ENCODE results near the gene FLYWCH2.
"Not testable (repeated sequence)": the region's sequence is repeated elsewhere in the genome, so short reads cannot be mapped to it uniquely, and the experiment has no call there.

Gene FLYWCH2

DNA sequence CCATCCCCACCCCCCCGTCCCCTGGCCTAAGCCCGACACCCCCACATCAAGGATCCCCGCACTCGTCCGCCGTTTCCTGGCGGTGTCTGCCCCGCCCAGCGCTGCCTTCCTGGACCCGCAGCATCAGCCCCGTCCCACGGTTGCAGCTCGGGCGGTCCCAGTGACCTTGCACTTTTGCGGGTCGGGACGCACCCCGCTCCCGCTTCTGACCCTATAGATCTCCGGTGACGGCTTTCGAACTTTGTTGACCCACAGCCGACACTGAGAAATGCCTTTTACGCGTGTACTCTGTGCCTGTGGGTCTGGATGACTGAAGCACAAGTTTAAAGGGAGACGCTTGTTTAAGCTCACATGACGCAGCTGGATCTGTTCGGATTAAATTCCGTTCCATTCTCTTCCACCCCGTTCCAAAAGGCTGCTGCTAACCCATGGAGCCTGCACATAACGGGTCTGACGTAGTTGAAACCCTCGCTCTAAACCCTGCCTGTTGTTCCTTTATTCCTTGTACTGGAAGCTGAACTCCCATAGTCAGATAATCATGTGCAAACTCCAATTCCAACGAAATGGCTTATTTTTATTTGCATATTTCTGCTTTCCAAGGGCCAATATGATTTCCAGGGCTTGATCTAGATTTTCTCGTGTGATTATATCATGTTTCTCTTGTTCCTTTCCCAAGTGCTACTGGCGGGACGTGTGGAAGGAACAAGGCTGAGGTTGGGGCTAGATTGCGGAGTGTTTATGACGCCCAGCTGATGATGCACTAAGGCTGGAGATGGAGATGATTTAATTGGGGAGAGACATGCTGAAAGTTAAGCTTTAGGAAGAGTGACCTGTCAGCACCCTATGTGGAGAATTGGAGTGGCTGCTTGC is 29.6 kb downstream of the FLYWCH2 start:
- DNase-seq (ENCODE audit: low read depth, low spot score), result peak; percentile 43

DNA sequence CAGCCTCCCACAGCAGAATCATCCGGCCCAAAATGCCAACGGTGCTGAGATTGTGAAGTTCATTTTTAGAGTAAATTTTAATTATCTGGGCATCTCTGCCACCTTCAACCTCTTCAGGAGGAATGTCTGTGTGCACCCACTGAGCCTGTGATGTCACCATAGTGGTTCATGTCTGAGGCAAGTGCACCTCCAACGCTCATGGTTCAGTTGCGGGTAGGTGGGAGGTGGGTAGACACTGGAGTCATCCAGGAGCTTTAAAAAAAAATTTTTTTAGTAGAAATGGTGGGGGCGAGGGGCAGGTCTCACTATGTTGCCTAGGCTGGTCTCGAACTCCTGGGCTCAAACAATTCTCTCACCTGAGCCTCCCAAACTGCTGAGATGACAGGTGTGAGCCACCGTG is 30.6 kb downstream of the FLYWCH2 start:
- DNase-seq (ENCODE audit: low read depth, low spot score), result no peak

DNA sequence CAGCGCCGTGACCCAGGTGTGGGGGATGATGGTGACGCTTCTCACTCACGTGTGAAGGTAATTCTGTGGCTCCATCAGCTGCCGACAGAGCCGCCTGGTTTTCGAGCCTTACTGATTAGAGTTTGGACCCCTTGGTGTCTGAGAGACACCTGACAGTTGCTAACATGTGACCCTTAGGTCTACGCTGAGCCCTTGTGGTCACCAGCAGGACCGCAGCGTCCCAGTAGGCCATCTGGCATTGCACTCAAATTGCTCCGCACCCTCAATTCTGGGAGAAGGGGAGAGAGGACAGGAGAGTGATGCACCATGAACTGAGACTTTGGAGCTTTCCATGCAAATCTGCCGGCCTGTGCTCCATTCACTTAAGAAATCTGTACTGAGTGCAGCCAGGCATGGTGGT is 31.2 kb downstream of the FLYWCH2 start:
- DNase-seq (ENCODE audit: low read depth, low spot score), result no peak

DNA sequence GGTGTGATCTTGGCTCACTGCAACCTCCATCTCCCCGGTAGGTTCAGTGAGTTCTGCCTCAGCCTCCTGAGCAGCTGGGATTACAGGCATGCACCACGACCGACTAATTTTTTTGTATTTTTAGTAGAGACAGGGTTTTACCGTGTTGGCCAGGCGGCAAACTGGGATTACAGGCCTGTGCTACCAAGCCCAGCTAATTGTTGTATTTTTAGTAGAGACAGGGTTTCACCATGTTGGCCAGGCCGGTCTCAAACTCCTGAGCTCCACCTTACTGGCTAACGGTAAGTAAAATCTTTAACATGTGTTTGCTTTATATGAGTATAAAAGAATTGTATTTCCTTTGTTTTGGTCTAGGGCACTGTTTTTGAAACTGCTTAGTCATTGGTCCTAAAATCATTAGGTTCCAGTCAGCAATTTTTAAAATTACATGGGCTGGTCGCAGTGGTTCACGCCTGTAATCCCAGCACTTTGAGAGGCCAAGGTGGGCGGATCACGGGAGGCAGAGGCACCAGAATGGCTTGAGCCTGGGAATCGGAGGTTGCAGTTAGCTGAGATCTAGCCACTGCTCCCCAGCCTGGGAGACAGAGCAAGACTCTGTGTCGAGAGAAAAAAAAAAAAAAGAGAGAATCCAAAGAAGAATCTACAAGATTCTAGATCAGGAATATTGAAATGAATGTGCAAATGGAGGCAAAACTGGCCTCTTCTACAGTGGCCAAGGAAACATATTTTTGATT is 32.3 kb downstream of the FLYWCH2 start:
- no peak for DNase-seq (ENCODE audit: low read depth, low spot score)

DNA sequence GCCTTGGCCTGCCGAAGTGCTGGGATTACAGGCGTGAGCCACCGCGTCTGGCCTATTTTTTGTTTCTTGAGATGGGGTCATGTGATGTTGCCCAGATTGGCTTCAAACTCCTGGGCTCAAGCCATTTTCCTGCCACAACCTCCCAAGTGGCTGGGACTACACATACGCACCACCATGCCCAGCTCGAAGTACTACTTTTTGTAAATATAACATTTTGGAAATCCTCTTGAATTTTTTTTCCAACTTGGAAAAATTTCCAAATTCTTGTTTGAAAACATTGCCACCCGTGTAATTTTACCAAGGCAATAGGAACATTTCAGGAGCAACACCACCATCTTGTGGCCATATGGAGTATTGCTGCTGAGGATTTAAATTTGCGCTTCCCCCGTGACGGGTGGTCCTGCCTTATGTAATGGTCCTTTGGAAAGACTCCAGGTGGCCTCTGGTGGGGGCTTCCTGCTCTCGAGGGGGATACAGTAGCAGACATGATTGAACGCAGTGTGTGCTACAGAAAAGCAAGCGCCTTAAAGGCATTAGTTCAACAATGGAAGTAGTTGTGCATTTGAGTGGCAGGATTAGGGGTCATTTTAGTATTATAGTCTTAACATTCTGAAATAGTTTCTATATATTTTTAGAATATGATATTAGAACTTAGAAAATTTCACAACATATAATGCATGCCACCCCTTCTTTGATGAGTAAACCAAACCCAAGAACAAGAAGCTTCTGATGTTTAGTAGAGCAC is 36.7 kb downstream of the FLYWCH2 start:
- DNase-seq (ENCODE audit: low read depth, low spot score), result no peak

DNA sequence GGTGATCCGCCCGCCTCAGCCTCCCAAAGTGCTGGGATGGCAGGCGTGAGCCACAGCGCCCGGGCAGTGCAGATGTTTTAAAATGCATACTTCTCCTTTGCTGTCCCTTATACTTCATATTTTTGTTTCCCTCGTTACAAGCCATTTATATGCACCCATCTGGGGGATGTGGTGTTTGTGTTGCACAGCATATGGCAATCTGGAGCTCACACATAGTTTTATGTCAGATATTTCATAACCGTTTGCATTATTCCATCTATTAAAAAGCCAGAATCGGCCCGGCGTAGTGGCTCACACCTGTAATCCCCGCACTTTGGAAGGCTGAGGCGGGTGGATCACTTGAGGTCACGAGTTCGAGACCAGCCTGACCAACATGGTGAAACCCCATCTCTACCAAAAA is 40.5 kb downstream of the FLYWCH2 start:
- DNase-seq (ENCODE audit: low read depth, low spot score), result no peak

DNA sequence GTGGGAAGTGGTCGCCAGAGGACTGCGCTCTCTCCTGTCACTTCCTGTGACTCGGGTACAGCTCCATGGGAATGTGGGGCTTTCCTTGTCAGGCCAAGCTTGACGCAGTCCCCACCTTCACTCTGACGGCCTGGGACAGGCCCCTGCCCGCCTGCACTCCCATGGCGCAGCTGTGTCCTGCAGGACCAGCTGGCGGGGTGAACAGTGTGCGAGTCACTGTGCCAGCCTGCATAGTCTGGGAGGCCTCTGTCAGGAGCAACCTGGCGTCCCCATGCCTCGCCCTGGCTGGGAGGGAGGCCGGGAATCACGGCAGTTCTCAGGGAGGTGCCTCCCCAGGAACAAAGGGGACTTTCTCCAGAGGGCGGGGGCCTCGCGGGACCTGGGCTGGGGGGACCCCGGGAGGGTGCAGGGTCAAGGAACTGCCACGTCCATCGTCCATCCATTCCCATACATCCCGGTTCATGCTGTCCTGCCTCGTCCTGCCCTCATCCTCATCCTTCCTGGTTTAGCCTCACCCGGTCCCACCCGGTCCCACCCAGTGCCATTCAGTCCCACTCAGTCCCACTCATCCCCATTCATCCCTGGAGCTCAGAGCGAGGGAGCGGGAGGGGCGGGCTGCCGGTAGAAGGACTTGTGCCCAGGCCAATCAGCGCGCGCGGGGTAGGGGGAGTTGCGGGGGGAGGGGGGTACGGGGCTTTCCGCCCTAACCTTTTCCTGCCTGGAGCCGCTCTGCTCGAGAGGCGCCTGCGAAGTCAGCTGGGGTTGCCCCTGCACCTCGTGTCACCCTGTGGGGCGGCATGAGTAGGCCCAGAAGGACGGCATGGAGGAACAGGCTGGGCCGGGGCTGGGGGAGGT is 42.1 kb downstream of the FLYWCH2 start:
- no peak for DNase-seq (ENCODE audit: low read depth, low spot score)

DNA sequence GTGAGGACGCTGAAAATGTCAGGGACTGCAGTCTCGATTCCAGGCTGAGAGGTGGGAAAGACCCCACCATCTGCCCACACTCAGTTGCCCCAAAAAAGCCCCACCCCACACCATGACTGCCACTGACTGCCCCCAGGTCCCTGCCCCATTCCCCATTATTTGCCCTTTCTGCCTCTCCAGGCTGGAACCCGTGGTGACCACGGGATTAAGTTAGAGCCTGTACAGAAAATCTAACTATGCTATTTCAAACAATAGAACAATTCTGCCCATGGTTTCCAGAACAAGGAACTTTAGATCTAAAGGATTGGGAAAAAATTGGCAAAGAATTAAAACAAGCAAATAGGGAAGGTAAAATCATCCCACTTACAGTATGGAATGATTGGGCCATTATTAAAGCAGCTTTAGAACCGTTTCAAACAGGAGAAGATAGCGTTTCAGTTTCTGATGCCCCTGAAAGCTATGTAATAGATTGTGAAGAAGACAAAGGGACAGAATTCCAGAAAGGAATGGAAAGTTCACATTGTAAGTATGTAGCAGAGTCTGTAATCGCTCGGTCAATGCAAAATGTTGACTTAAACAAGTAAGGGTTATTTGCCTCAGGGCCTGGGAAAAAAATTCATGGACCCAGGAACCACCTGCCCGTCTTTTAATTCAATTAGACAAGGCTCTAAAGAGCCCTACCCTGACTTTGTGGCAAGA is 43.1 kb downstream of the FLYWCH2 start:
- DNase-seq (ENCODE audit: low read depth, low spot score), result no peak

DNA sequence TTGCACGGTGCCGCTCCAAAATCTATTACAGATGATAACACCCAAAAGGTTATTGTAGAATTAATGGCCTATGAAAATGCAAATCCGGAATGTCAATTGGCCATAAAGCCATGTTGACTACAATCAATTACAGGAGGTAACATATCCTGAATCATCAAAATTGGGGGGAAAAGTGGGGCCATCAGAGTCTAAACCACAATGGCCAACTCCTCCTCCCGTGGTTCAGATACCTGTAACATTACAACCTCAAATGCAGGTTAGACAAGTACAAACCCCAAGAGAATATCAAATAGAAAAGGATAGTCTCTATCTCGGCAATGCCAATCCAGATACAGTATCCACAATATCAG is 43.6 kb downstream of the FLYWCH2 start:
- no peak for DNase-seq (ENCODE audit: low read depth, low spot score)

DNA sequence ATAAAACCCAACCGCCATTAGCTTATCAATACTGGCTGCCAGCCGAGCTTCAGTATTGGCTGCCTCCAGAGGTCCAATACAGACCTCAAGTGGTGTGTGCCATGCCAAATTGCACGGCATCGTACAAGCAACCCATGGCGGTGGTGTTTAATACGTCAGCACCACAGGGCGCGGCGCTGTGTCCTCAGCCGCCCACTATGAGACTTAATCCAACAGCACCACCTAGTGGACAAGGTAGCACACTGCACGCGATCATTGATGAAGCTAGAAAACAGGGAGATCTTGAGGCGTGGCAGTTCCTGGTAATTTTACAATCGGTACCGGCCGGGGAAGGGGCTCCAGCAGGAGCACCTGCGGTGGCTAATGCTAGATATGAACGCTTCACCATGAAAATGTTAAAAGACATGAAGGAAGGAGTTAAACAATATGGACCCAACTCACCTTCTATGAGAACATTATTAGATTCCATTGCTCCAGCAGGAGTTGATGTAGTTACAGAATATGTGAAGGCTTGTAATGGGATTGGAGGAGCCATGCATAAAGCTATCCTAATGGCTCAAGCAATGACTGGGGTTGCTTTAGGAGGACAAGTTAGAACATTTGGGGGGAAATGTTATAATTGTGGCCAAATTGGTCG is 44.1 kb downstream of the FLYWCH2 start:
- DNase-seq (ENCODE audit: low read depth, low spot score), result peak; percentile 57

DNA sequence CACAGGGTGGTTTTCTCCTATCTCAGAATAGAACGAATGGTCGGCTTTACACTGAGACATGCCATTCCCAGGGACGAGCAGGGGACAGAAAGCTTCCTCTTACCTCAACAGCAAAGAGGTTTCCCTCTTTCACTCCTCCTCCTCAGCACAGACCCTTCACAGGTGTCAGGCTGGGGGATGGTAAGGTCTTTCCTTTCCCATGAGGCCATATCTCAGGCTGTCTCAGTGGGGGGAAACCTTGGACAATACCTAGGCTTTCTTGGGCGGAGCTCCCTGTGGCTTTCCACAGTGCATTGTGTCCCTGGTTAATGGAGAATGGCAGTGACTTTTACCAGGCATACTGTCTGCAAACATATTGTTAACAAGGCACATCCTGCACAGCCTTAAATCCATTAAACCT is 45.1 kb downstream of the FLYWCH2 start:
- not testable (repeated sequence) for DNase-seq (ENCODE audit: low read depth, low spot score)

DNA sequence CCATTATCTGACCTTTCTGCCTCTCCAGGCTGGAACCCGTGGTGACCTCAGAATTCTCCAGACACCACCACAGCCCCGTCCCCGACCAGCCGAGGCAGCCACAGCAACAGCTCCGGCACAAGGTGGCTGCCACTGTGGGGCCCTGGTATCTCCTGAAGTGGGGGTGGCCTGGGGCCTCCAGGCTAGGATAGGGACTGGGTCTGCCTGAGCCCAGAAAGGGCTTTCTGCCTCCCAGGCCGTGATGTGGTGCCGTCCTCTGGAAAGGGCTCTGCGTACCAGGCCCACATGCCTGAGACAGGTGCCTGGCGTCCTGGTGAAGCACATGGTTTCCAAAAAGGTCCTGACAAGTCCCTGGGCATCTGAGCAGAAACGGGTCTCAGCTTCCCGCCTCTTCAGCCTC is 45.8 kb downstream of the FLYWCH2 start:
- DNase-seq (ENCODE audit: low read depth, low spot score), result no peak

DNA sequence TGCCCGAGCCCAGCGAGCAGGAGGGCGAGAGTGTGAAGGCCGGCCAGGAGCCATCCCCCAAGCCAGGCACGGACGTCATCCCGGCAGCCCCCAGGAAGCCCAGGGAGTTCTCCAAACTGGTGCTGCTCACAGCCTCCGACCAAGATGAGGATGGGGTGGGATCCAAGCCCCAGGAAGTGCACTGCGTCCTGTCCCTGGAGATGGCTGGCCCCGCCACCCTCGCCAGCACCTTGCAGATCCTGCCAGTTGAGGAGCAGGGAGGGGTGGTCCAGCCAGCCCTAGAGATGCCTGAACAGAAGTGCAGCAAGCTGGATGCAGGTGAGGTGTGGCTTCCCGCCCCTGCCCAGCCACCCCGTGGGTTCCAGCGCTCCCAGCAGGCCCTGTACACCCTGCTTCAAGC is 46.7 kb downstream of the FLYWCH2 start:
- DNase-seq (ENCODE audit: low read depth, low spot score), result no peak

DNA sequence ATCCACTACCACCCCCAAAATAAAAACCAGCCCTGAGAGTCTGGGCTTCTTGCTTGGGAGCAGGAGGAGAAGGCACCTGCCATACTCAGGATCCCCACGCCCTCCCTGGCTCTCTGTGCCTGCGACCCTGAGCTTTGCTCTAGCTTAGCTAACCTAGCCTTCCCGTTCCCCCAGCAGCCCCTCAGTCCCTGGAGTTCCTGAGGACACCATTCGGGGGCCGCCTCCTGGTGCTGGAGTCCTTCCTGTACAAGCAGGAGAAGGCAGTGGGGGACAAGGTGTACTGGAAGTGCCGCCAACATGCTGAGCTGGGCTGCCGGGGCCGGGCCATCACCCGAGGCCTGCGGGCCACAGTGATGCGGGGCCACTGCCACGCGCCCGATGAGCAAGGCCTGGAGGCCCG is 47.2 kb downstream of the FLYWCH2 start:
- DNase-seq (ENCODE audit: low read depth, low spot score), result no peak

DNA sequence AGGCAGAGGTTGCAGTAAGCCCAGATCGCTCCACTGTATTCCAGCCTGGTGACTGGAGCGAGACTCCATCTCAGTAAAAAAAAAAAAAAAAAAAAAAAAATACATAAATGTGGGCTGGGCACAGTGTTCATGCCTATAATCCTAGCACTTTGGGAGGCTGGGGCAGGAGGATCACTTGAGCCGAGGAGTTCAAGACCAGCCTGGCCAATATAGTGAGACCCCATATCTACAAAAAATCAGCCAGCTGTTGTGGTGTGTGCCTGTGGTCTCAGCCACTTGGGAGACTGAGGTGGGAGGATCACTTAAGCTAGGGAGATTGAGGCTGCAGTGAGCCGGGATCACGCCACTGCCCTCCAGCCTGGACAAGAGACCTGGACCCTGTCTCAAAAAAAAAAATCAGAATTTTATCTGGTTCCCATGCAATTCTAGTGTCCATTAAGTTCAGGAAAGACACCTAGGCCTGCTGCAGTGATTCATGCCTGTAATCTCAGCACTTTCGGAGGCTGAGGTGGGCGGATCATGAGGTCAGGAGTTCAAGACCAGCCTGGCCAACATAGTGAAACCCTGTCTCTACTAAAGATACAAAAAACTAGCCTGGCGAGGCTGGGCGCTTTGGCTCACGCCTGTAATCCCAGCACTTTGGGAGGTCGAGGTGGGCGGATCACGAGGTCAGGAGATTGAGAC is 48.4 kb downstream of the FLYWCH2 start:
- not testable (repeated sequence) for DNase-seq (ENCODE audit: low read depth, low spot score)

DNA sequence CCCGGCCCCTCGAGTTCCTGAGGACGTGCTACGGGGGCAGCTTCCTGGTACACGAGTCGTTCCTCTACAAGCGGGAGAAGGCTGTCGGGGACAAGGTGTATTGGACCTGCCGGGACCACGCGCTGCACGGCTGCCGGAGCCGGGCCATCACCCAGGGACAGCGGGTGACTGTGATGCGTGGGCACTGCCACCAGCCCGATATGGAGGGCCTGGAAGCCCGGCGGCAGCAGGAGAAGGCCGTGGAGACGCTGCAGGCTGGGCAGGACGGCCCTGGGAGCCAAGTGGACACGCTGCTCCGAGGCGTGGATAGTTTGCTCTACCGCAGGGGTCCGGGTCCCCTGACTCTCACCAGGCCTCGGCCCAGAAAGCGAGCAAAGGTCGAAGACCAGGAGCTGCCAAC is 50.1 kb downstream of the FLYWCH2 start:
- DNase-seq (ENCODE audit: low read depth, low spot score), result no peak

DNA sequence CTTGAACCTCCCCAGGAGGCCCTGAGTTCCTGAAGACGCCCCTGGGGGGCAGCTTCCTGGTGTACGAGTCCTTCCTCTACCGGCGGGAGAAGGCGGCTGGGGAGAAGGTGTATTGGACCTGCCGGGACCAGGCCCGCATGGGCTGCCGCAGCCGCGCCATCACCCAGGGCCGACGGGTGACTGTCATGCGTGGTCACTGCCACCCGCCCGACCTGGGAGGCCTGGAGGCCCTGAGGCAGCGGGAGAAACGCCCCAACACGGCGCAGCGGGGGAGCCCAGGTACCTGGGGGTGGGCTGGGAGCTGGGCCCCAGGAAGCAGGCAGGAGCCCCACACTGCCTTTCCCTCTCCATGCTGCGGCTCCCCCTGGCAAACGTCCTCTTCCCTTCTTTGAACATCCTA is 50.7 kb downstream of the FLYWCH2 start:
- no peak for DNase-seq (ENCODE audit: low read depth, low spot score)

DNA sequence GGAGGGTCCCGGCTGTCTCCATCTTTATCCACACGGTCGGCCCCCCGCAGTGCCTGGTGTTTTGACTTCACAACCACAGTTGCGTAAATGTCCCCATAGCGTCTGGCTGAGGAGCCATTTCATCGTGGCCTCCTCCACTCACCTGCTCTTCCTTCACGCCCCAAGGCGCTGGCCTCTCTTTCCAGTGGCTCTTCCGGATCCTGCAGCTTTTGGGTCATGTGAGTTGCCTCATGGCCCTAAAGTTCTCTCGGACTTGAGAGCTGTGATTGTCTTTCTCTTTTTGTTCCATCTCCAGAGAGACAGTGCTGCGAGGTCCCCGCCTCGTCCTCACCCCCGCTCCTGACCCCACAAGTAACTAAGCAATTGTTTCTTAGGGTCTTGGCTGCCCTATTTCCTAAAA is 51.4 kb downstream of the FLYWCH2 start:
- no peak for DNase-seq (ENCODE audit: low read depth, low spot score)

DNA sequence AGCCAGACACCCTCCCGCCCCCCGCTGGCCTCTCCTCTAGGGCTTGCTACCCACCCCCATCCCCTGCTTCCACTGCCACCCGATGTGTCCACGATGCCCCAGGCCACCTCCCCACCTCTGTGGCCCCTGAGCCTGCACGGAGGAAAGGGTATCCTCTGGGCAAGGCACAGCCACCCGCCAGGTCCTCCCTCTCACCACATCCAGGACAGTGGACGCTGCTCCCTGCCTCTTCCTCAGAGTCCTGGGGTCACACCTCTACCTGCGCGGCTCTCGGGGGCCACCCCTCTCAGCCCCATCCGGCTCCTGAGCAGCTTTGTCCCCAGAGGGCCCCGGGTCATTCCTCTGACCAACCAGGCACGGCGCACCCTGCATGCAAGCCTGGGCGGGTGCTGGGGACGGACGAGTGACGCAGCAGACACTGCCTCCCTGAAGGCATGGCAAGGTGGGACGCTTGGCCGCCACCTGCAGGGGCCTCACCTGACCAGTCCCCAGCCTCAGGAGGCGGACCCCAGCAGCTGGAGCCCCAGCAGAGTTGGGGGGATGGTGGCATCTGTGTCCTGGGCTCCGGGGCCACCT is 53.5 kb downstream of the FLYWCH2 start:
- no peak for DNase-seq (ENCODE audit: low read depth, low spot score)

DNA sequence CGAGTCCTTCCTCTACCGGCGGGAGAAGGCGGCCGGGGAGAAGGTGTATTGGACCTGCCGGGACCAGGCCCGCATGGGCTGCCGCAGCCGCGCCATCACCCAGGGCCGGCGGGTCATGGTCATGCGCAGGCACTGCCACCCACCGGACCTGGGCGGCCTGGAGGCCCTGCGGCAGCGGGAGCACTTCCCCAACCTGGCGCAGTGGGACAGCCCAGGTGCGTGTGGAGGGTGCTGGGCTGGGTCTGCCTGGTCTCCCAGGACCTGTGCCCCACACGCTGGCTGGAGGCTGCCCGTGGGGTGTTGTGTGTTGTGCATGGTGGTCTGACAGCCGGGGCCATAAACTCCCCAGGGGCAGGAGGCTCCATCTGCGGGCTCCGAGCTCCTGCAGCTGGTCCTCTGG is 54.2 kb downstream of the FLYWCH2 start:
- no peak for DNase-seq (ENCODE audit: low read depth, low spot score)
